ENCODE results near the gene AXIN1.
"Not testable (repeated sequence)": the region's sequence is repeated elsewhere in the genome, so short reads cannot be mapped to it uniquely, and the experiment has no call there.

The AXIN1 gene

DNA sequence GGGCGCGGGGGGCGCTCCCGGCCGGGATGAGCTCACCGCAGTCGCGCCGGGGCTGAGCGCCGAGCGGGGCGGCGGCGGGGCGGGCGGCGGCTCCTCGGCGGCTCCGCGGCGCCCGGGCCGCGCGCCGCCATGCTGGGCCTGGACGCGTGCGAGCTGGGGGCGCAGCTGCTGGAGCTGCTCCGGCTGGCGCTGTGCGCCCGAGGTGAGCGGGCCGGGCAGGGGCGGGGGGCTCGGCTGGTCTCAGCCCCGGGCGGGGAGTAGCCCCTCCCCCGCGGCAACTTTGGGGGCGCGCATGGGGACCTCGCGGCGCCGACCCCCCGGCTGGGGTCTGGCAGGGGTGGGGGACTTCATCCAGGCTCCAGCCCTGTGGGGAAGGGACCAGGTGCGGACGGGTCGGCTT, 72.0 kb downstream of the AXIN1 start, which contains the start of gene ARHGDIG:
ARHGDIG (plus strand) TSS at position 40 of the 400 bp plus-strand sequence; CDS start at position 130, 90 bp downstream.
- DNase-seq, result no peak

DNA sequence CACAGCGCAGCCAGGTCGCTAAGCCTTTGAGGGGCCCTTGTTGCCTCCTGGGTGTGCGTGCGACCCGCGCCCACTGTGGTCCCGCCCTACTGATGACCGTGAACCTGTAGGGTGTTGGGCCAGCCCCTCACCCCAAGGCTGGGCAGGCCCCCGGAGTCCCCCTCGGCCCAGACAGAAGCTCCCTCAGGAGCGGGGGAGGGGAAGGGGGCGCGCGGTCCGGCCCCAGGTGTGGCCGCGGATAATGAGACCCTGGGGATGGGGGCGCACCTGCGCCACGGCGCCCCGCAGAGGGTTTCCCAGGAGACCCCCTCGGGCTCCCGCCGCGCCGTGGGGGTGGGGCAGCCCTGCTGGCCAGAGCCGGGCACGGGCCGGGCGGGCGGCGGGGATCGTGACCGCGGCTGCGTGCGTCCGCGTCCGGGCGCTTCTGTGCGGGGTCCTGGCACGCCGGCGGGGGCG, 72.5 kb downstream of the AXIN1 start:
- no peak for DNase-seq

DNA sequence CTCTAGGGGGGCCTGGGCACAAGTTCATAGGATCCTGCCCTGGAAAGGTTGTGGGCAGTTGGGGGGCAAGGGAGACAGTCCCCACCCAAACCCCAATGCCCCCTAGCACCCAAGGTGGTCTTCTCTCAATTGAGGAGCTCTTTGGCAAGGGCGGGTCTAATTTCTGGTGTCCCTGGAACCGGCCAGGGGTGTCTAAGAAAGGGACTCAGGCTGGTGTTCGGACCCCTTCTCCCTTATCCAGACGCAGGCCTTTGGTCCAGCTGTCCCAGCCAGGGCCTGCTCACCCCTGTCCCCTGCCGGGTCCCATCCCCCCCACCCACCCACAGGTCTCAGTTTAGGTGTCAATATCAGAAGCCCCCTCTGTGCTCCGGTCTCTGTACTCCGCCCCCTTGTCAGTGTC, 73.0 kb downstream of the AXIN1 start:
- no peak for DNase-seq

DNA sequence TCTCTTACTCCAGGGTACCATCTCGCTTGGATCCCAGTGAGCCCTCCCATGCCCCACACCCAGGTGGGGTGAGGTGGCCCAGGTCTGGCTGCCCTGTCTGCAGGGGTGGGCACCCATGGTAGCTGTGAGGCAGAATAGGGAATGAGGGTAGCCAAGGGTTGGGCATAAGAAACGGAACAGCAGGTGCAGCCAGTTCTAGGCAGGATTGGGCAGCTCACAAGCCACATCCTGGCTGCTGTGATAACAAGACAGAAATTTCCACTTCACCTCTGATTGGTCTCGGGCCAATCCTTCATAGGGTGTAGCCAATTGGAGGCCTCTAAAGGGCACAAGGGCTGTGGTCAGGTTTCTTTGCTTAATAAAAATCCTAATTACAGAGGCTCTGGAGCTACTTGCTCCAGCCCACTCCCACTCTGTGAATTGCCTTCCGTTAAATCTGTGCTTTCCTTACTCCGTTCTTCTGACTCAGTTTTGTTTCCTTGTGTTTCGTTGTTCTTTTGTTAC, 73.6 kb downstream of the AXIN1 start:
- no peak for DNase-seq

DNA sequence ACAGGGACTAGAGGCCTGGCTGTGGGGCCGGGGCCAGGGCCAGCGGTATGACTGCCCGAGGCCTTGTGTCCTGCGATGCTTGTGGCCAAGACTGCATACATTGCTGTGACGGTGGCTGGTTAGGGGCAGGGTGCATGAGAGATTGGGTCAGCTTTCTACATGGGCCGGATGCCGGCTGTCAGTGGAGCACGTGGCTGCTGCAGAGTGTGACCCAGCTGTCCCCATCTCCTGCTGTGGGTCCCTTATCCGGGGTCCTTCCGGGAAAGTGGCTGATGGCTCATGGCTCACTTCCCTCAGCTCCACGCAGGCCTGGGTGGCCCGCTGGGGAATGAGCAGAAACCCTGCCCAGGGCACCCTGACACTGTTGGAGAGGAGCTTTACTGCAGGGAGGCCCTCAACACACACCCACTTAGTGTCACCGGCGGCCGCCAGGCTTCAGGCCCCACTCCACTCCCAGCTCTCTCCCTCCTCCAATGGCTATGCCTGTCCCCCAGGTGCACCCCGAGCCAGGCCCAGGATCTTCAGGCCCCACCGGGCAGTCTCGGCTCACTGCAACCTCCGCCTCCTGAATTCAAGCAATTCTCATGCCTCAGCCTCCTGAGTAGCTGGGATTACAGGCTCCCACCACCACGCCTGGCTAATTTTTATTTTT, 76.0 kb downstream of the AXIN1 start:
- DNase-seq, result no peak

DNA sequence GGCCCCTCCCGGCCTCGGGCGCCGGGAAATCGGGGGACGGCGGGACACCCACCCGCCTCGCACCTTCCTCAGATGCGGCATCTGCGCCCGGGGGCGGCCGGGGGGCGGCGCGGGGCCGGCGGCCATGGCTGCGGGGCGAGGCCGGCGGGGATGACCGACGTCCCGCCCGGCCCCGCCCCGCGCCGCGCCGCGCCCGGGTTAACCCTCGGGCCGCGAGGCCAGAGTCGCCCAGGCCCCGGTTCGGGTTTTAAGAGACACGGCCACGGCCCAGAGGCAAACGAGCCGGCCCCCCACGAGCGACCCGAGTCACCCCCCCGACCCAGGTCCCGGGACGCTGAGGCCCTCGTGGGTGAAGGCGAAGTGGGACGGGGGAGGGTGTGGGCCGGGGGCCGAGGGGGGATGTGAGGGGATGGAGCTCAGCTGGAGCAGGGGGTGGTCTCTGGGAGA, 76.7 kb downstream of the AXIN1 start, which contains the start of gene RGS11:
RGS11 (minus strand) TSS at position 159 of the 447 bp plus-strand sequence; CDS start at position 126, 33 bp downstream.
- no peak for DNase-seq

DNA sequence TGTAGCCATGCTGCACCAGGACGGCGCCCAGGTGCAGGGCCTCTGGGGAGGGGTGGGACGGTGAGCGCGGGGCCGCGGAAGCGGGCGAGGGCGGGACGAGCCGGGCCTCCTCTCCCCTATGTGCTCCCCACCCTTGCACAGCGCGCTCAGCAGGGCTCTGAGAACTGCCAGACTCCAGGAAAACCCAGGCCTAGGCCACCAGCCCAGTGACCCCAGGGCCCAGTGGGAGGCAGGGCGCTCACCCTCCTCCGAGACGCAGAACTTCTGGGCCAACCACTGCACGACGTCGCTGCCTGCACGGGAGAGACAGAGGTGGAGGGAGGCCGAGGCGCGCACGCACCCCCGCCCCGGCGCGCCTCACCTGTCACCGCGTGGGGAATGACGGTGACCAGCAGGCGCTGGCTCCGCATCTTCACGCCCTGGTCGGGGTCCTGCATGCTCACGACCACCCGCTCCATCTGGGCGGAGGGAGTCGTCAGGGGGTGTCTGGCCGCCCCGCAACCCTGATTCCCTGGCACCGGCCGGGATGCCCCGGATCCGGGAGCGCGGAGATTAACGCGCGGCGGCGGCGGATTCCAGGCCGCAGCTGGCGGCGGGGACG, 77.4 kb downstream of the AXIN1 start:
- no peak for DNase-seq

DNA sequence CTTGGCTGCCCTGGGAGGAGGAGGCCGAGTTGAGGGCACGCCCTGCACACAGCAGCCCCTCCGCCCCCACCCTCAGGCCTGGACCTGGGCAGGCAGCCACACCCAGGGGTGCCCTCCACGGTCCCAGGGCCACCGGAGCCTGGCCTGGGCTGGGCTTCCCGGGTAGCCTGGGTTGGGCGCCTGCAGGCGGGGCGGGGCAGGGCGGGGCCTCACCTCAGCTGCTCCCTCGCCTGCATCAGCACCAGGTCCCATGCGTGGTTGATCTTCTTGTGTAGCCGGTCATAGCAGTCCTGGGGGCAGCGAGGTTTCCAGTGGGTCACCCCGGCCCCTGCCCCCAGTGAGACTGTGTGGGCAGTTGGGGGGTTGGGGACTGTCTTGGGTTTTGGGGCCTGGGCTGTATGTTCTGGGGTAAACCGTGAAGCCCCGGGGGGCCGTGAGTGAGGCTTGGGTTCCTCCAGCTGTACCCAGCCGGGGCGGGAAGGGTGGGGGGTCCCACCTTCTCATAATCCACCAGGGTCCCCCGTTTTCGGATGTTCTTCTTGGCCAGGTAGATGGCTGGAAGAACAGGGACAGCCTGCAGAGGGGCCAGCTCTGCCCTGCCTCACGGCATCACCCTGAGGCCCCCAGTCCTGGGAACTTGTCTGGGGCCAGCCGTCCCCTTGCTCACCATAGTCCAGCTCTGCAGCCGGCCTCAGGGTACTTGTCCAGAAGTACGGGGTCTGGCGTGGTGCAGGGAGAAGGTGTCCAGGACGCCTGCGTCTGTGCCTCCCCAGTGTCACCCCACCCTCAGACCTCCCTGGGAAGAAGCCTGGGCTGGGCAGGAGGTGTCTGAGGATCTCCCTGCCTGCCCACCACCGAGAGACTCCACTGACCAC, 78.7 kb downstream of the AXIN1 start:
- DNase-seq, result no peak

DNA sequence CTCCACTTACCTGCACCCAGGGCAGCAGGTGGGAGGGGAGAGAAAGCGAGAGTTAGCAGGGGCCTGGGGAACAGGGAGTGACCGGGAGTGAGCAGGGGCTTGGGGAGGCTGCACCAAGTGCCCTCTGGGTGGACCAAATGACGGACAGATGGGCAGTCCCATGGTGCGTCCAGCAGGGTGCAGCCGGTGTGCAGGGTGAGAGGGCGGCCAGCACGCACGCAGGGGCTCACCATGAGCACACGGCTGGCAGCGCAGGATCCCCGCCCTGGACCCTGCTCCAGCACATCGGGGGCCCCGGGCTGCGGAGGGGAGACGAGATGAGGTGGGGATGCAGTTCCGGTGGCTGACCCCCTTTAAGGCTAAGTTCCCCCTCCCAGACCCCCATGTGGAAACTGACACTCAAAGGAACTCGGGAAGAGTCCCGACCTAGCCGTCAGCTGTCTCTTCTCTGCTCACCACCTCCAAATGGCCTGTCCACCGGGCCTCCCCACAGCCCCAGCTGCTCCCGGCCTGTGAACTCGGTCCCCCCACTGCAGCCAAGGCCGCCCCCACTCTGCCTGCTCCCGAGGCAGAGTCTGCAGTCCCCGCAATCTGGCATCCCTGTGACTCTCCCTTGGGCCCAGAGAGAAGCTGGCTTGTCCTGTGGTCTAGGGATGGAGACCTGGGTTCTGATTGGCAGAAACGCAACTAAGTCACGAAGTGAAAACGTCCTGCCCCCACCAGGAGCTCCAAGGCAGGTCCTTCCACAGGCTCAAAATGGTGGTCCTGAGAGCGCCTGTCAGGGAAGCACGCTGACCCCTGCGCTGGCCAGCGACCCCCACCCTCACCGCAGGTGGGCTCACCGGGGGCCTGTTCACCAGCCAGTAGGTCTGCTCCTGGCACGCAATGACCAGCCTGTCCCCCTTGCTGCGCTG, 79.6 kb downstream of the AXIN1 start:
- DNase-seq, result no peak

DNA sequence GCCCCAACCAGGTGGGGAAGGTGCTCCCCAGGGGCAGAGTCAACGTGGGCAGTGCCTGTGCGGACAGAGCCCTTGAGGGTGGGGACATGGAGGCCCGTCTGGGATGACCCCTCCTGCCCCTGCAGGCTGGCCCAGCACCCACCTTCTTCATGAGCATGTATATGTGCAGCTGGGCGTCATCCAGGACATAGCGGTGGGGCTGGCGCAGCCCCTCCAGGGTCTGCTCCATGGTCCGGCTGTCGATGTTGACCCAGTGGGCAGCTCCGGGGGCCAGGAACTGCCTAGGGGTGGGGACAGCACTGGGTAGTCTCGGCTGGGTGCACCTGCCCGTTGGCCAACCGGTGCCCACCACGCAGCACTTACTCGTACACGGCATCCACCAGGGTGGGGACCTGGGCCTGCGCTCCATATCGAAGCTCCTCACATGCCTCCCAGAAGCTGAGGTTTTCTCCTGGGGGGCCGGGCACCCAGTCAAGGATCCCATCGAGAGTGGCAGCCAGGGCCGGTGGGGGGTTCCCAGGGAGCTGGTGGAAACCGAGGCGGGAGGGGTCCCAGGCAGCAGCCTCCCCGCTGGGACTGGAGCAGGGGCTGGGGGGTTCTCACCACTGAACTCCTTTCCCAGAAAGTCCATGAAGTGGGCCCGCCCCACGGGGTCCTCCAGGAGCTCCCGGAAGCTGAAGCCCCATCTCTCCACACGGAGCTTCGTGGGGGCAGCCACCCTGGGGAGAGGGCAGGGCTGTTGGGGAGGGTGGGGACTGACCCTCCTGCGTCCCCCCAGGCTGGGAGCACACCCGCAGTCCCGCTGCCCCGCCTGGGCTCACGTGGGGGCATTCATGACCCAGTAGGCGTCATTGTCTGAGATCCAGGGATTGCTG, 81.9 kb downstream of the AXIN1 start:
- DNase-seq, result no peak

DNA sequence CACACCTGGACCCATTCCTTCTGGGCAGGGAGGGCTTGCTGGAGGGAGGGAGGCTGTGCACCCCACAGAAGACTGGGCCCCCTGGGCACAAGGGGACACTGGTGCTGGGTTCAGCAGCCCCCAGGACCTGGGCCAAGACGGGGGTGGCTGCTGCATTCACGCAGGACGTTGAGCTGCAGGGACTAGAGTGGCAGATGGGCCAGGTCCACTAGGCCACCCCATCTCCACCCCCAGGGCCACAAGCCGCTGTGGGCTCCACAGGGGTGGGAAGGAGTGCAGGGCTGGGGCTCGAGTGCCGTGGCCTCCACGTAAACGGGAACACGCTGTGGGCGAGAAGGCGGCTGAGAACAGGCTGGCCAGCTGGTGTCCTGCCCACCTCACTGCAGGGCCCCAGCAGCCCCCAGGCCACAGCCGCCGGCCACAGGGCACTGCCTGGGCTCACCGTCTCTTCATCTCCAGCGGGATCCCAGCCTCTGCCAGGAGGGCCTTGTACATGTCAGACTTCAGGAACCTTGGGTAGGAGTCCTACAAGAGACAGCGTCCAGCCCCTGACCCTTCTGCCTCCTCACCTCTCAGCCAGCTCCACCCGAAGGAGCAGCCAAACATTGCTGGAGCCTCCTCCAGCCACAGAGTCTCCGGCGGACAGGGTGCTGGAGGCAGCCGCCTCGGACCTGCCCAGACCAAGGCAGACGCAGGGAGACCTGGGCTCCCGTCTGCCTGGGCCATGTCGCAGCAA, 83.3 kb downstream of the AXIN1 start:
- DNase-seq, result no peak

DNA sequence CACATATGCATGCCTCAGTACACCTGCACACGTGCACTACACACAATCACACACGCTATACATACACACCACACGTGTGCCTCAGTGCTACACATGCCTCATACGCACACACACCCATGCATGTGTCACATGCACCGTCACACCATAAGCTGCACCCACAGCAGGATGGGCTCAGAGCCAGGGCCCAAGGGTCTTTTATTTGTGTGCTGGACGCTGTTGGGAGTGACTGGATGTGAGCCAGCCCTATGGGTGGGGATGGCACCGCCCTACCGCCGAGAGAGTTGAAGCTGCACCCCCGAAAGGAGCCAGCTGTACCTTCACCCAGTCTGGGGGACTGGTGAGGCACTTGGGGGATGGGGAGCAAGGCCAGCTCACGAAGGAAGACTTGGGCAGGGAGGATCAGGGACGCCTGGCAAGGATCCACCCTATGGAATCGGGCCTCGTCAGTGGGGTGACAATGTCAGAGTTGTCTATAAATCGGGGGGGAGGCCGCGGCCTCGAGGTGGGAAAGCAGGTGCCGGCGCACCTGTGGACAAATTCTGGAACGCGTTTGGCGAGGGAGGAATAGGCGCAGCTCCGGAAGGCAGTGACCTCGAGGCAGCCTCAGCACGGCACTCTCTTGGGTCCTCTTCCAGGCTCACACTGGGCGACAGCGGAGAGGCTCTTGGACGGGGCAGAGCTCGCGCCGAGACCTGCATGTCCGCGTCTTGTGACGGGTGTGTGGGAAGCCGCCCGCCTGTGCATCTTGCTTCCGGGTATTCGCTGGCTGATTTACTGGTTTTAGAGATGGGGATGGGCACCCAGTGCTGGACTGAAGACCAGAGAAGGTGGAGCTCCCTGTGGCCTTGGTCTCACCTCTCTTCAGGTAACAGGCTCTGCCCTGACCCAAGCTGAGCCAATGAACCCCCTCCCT, 84.1 kb downstream of the AXIN1 start:
- no peak for DNase-seq

DNA sequence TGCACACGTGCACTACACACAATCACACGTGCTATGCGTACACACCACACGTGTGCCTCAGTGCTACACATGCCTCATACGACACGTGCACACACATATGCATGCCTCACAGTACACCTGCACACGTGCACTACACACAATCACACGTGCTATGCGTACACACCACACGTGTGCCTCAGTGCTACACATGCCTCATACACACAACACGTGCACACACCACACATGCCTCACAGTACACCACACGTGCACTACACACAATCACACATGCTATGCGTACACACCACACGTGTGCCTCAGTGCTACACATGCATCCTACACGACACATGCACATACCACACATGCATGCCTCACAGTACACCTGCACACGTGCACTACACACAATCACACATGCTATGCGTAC, 85.0 kb downstream of the AXIN1 start:
- DNase-seq, result not testable (repeated sequence)

DNA sequence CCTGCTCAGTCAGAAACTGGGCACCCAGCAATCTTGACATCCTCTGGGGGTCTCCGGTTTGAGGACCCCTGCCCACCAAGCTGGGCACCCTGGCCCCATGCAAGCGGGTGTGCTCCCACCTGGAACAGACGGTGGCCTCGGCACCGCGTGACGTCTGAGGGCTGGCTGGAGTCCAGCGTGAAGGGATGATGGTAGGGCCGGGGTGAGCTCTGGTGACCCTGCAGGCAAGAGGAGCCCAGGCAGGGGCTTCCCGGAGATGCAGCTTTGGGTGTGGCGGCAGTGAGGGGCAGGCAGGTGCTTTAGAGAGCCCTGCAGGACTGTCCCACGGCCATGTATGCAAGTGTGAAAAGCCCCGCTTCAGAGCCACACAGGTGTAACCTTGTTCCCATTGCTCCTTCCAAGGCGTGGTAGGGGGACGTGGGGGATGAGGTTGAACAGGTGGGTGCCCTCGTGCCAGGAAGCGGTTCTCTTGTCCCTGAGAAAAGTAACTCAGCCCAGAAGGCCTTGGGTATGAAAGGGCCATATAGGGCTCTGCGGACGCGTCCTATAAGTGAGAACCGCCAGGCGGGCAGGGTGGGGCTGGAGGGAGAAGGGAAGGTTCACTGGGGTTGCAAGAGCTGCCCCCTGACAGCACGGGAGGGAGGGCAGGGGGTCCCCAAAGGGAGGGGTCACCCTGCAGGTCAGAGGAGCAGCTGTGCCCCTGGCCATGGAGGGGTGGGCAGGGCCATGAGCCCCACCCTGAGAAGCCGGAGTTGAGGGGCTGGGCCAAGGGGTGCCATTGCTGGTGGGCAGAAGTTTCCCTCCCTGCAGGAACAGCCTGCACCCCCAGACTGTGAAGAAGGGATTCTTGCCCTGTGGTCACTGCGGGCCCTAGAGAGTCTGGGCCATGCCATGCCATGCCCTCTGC, 86.0 kb downstream of the AXIN1 start:
- DNase-seq, result no peak

DNA sequence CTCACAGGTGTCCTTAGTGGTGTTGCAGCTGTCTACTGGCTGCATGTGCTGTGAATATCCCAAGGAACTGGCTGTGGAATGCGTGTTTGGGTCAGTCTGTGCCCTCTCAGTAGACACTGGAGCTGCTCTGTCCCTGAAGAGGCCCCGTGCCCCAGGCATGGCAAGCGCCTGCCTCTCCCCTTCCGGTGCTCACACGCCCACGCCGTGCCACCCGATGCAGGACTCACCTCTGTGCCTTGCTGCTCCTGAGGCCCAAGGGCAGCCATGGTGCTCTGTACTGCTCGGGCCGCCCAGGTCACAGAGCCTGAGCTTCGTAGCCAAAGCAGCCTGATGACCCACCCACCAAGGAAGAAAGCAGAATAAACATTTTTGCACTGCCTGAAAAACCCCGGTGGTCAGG, 86.8 kb downstream of the AXIN1 start:
- no peak for DNase-seq

DNA sequence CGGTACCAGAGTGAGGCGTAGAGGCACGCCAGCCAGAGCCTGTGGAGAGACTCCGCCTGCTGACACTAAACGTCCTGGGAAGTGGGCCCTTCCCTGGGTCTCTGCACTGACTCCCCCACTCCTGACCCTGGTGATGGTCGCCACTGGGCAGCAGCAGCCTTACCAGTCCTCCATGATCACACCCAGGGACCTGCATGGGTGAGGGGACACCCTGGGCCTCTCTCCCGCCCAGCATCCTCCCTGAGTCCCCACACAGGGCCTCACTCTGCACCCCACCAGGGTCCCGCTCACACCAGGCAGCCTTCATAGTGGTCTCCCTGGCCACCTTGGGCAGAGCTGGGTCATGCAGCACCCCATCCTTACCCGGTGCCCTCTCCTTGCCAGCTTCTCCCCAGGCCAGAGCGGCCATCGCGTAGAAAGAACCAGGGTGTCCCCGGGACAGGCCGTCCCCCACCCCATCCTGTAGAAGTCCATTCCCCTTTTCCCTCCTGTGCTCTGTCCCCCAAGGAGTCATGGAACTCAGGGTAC, 87.5 kb downstream of the AXIN1 start:
- no peak for DNase-seq

DNA sequence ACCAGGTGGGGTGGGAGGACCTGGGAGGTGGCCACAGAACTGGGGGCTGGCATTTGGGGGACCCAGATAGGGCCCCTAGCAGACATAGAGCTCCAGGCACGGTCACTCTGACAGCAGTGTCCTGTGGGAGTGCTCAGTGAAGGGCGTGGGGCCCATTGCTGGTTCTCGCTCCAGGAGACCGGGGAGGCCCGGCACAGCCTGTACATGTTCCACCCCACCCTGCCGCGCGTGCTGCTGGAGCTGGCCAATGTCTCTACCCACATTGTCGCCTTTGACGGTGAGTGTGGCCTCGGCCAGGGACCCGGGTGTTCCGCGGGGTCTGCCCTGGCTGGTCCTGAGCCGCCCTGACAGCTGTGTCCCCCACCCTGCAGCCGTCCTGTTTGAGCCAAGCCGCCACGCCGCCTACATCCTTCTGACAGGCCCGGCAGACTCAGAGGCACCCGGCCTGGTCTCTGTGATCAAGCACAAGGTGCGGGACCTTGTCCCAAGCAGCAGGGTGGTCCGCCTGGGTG, 88.0 kb downstream of the AXIN1 start:
- DNase-seq, result no peak

DNA sequence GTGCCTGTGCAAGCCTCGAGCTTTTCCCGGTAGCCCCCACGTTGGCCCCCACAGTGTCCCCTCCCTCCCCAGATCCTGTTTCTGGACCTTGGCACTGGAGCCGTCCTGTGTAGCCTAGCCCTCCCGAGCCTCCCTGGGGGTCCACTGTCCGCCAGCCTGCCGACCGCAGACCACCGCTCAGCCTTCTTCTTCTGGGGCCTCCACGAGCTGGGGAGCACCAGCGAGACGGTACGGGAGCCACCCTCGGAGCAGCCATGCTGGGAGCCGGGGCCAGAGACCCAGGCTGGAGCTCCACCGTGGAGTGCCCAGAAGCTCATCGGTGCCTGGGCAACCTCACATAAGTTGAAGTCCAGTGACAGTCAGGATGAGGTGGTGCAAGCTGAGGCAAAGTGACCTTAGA, 88.6 kb downstream of the AXIN1 start:
- no peak for DNase-seq

All from activated CD4-positive, alpha-beta T cell treated with anti-CD3 and anti-CD28 coated beads for 1 hour (primary cell).